Fibroblast of lung (primary cell): ENCODE measurements around the gene GNAS. TPM values are rescaled to one million over a fixed set of nuclear protein-coding genes. Genes with fewer than 3 reads are reported as not detected.
"Not testable (repeated sequence)": the region's sequence is repeated elsewhere in the genome, so short reads cannot be mapped to it uniquely, and the experiment has no call there.

ENCODE experiments used
- DNase-seq, 2 donors: peaks; one replicate each; pipeline versions ENCODE4 v3.0.0 to v3.0.0-alpha.2; 2010; ENCODE audit warnings: low read depth in 2 of 2
- H2AFZ ChIP-seq: 2 replicates; pipeline ENCODE4 v1.5.1; 2012; ENCODE audit warnings: low read length, control low read depth, inconsistent platforms
- H3K27ac ChIP-seq: 2 replicates; pipeline ENCODE4 v1.5.1; 2011; ENCODE audit warnings: low read length, control low read depth; ENCODE audit not compliant: insufficient read depth
- H3K27me3 ChIP-seq: 2 replicates; pipeline ENCODE4 v1.5.1; 2011; ENCODE audit warnings: mild to moderate bottlenecking, low read length; ENCODE audit not compliant: control insufficient read depth, insufficient read depth
- H3K36me3 ChIP-seq: 2 replicates; pipeline ENCODE4 v1.5.1; 2011; ENCODE audit warnings: low read length; ENCODE audit not compliant: control insufficient read depth, insufficient read depth
- H3K4me1 ChIP-seq: 2 replicates; pipeline ENCODE4 v1.5.1; 2011; ENCODE audit warnings: low read length; ENCODE audit not compliant: control insufficient read depth, insufficient read depth; ENCODE audit errors: extremely low read depth
- H3K4me2 ChIP-seq: 2 replicates; pipeline ENCODE4 v1.5.1; 2011; ENCODE audit warnings: low read length, control low read depth; ENCODE audit not compliant: insufficient read depth; ENCODE audit errors: extremely low read depth
- H3K4me3 ChIP-seq, 4 experiments: fragments of 200-600 bp in 1 of 4; sonication (generic) in 1 of 4; replicated peaks in 1 of 4; 2 replicates each; pipeline ENCODE4 v1.5.1; 2011 to 2016; ENCODE audit warnings: low read length in 4 of 4, low read depth in 3 of 4, mild to moderate bottlenecking in 3 of 4, control low read depth in 2 of 4, inconsistent platforms in 1 of 4, mixed read lengths in 1 of 4; ENCODE audit not compliant: insufficient read depth in 1 of 4; ENCODE audit errors: control extremely low read depth in 1 of 4
- H3K79me2 ChIP-seq: 2 replicates; pipeline ENCODE4 v1.5.1; 2012; ENCODE audit warnings: mild to moderate bottlenecking, low read length, inconsistent platforms; ENCODE audit not compliant: control insufficient read depth, insufficient read depth
- H3K9ac ChIP-seq: 2 replicates; pipeline ENCODE4 v1.5.1; 2011; ENCODE audit warnings: mild to moderate bottlenecking, low read length, control low read depth; ENCODE audit not compliant: insufficient read depth
- H3K9me3 ChIP-seq: 2 replicates; pipeline ENCODE4 v1.5.1; 2012; ENCODE audit warnings: low read depth, low read length; ENCODE audit not compliant: control insufficient read depth, insufficient read depth
- H4K20me1 ChIP-seq: 2 replicates; pipeline ENCODE4 v1.5.1; 2011; ENCODE audit warnings: low read length; ENCODE audit not compliant: control insufficient read depth, insufficient read depth; ENCODE audit errors: extremely low read depth
- CTCF ChIP-seq, 2 donors: IDR thresholded peaks in 1 of 2; conservative IDR thresholded peaks in 1 of 2; 1 replicate in 1 of 2; 2 replicates in 1 of 2; pipeline ENCODE4 v1.5.1; 2011 to 2012; ENCODE audit warnings: low read length in 2 of 2, control low read depth in 1 of 2, inconsistent platforms in 1 of 2, low read depth in 1 of 2, mild to moderate bottlenecking in 1 of 2
- EZH2 ChIP-seq: IDR thresholded peaks from 2 replicates; pipeline ENCODE4 v1.5.1; 2012; ENCODE audit warnings: low read length, control low read depth, mild to moderate bottlenecking; ENCODE audit errors: missing control alignments
- polyA plus RNA-seq, 2 donors: library from polyadenylated mRNA; depleted of rRNA in 1 of 2; stranded (reverse) in 1 of 2; unstranded in 1 of 2; fragments of >200 nt; gene quantifications; 2 replicates each; pipeline ENCODE4 v1.2.1, GENCODE V29; 2011 to 2012; ENCODE audit warnings: missing spikeins in 1 of 2
- total RNA-seq: library from RNA; depleted of rRNA; stranded (reverse); fragments of >200 nt; gene quantifications from 2 replicates; pipeline ENCODE4 v1.2.1, GENCODE V29; 2014

The GNAS gene
- total and polyA plus RNA-seq, 2 donors (not counting 1 experiment from before 2014, with no cell fraction given) = 421 to 1,357 TPM

- Histone ChIP-seq H3K27ac (no peak overlapping the region), H3K79me2 (peaks cover under 1% of the 10 kb centered on the region), H3K36me3 (no peaks in the 10 kb centered on the region), H3K4me1 (no peaks in the 10 kb centered on the region), H3K4me3 (no peak overlapping the region), H3K9me3 (no peaks in the 10 kb centered on the region), H3K4me2 (no peak overlapping the region), H2AFZ (no peak overlapping the region), H3K27me3 (no peaks in the 10 kb centered on the region), H3K9ac (no peak overlapping the region), H4K20me1 (no peaks in the 10 kb centered on the region)
- DNase-seq = no peak
- TF ChIP-seq CTCF (conservative IDR thresholded peaks at IDR 0.05 in 1 of 2, IDR thresholded peaks at IDR 0.05 in 1 of 2; ENCODE audit: low read depth in 1 of 2, low read length in 2 of 2) (no peak), EZH2 (no peak)
Measured at GRCh38 chr20:58825450-58825849, 27.1 kb upstream of the GNAS start.

- no peak for DNase-seq
- Histone ChIP-seq H3K9ac (no peak overlapping the region), H2AFZ (no peak overlapping the region), H3K79me2 (peaks cover 2% of the 10 kb centered on the region), H3K9me3 (no peaks in the 10 kb centered on the region), H3K27ac (no peak overlapping the region), H3K4me3 (no peak overlapping the region), H3K4me2 (no peak overlapping the region), H4K20me1 (no peaks in the 10 kb centered on the region), H3K36me3 (no peaks in the 10 kb centered on the region), H3K27me3 (no peaks in the 10 kb centered on the region), H3K4me1 (no peaks in the 10 kb centered on the region)
- TF ChIP-seq EZH2 = no peak
- TF ChIP-seq CTCF (conservative IDR thresholded peaks at IDR 0.05 in 1 of 2, IDR thresholded peaks at IDR 0.05 in 1 of 2; ENCODE audit: low read depth in 1 of 2, low read length in 2 of 2) = no peak
Measured at GRCh38 chr20:58826271-58826670, 26.2 kb upstream of the GNAS start.

GRCh38 chr20:58828136-58828535 is 24.4 kb upstream of the GNAS start:
- no peak for DNase-seq
- H3K27ac ChIP-seq = no peak overlapping the region

GRCh38 chr20:58828804-58829203 is 23.7 kb upstream of the GNAS start:
- H2AFZ ChIP-seq, DNase-seq, H3K9ac ChIP-seq, H3K4me3 ChIP-seq, H3K27me3 ChIP-seq, H3K36me3 ChIP-seq, H3K9me3 ChIP-seq, H4K20me1 ChIP-seq, H3K79me2 ChIP-seq, H3K27ac ChIP-seq, H3K4me2 ChIP-seq, H3K4me1 ChIP-seq: not testable (repeated sequence)

More at GRCh38 chr20:58828136-58828535, 24.4 kb upstream of the GNAS start:
- TF ChIP-seq EZH2 = no peak
- no peak for TF ChIP-seq CTCF (conservative IDR thresholded peaks at IDR 0.05 in 1 of 2, IDR thresholded peaks at IDR 0.05 in 1 of 2; ENCODE audit: low read depth in 1 of 2, low read length in 2 of 2)
- Histone ChIP-seq H3K4me2 (no peak overlapping the region), H4K20me1 (no peaks in the 10 kb centered on the region), H3K79me2 (peaks cover 2% of the 10 kb centered on the region), H3K4me3 (no peak overlapping the region), H3K36me3 (no peaks in the 10 kb centered on the region), H2AFZ (no peak overlapping the region), H3K9me3 (no peaks in the 10 kb centered on the region), H3K27me3 (no peaks in the 10 kb centered on the region), H3K4me1 (no peaks in the 10 kb centered on the region), H3K9ac (no peak overlapping the region)
